HepG2 (cell line): ENCODE results near the gene NEMP2. TPM values are rescaled to one million over a fixed set of nuclear protein-coding genes. Genes with fewer than 3 reads are reported as not detected.

ENCODE experiments used
- AFF4 ChIP-seq: sonication (generic); formaldehyde crosslinking; IDR thresholded peaks from 2 replicates; pipeline ENCODE4 v1.4.0; 2020; ENCODE audit warnings: missing genetic modification reagents
- E2F1 ChIP-seq: sonication (generic); formaldehyde crosslinking; IDR thresholded peaks from 2 replicates; pipeline ENCODE4 v1.5.0; 2020; ENCODE audit warnings: missing genetic modification reagents
- HINFP ChIP-seq: sonication (generic); formaldehyde crosslinking; IDR thresholded peaks from 2 replicates; pipeline ENCODE4 v1.4.0; 2020; ENCODE audit warnings: low read depth, mild to moderate bottlenecking, missing genetic modification reagents
- MLX ChIP-seq: IDR thresholded peaks from 2 replicates; pipeline ENCODE4 v1.6.1; 2016
- MXI1 ChIP-seq: IDR thresholded peaks from 3 replicates; pipeline ENCODE4 v1.6.1; 2012; ENCODE audit warnings: low read depth, low read length, inconsistent platforms, borderline replicate concordance
- NFE2L1 ChIP-seq: sonication (generic); formaldehyde crosslinking; IDR thresholded peaks from 2 replicates; pipeline ENCODE4 v1.4.0; 2020; ENCODE audit warnings: missing genetic modification reagents, mild to moderate bottlenecking, borderline replicate concordance
- TAF1 ChIP-seq: sonication (generic); formaldehyde crosslinking; IDR thresholded peaks from 2 replicates; pipeline ENCODE4 v1.4.0; 2020; ENCODE audit warnings: missing genetic modification reagents
- TOE1 ChIP-seq: sonication (generic); formaldehyde crosslinking; IDR thresholded peaks from 2 replicates; pipeline ENCODE4 v1.4.0; 2020; ENCODE audit warnings: mild to moderate bottlenecking, missing genetic modification reagents
- ZHX2 ChIP-seq, 2 experiments: sonication (generic) in 1 of 2; formaldehyde crosslinking in 1 of 2; IDR thresholded peaks; 2 replicates each; pipeline versions ENCODE4 v1.6.1 to v1.9.0; 2014 to 2022; ENCODE audit warnings: antibody characterized with exemption in 1 of 2, borderline replicate concordance in 1 of 2, inconsistent platforms in 1 of 2, low read depth in 1 of 2, missing genetic modification reagents in 1 of 2
- ZNF143 ChIP-seq: sonication (generic); formaldehyde crosslinking; IDR thresholded peaks from 2 replicates; pipeline ENCODE4 v1.4.0; 2020; ENCODE audit warnings: missing genetic modification reagents
- ZNF496 ChIP-seq: sonication (generic); formaldehyde crosslinking; IDR thresholded peaks from 2 replicates; pipeline ENCODE4 v1.8.1; 2023; ENCODE audit warnings: mild to moderate bottlenecking, moderate library complexity, missing genetic modification reagents; ENCODE audit not compliant: insufficient replicate concordance
- ZNF549 ChIP-seq: sonication (generic); formaldehyde crosslinking; IDR thresholded peaks from 2 replicates; pipeline ENCODE4 v1.5.0; 2020; ENCODE audit warnings: missing genetic modification reagents
- ZNF567 ChIP-seq: sonication (generic); formaldehyde crosslinking; IDR thresholded peaks from 2 replicates; pipeline ENCODE4 v1.8.1; 2023; ENCODE audit warnings: mild to moderate bottlenecking, missing genetic modification reagents, borderline replicate concordance
- ZNF614 ChIP-seq: IDR thresholded peaks from 2 replicates; pipeline ENCODE4 v1.6.1; 2018; ENCODE audit warnings: missing biosample characterization, missing genetic modification reagents, inconsistent platforms, borderline replicate concordance
- polyA plus RNA-seq, 8 experiments: library from polyadenylated mRNA; depleted of rRNA in 3 of 8; stranded (reverse) in 7 of 8; unstranded in 1 of 8; fragments of >200 nt; fragmentation: Illumina TruSeq in 4 of 8; extraction: Trizol in 4 of 8; gene quantifications; 2 replicates each; pipeline versions ENCODE4 v1.2.1 to v1.2.3, GENCODE V29; 2011 to 2016; ENCODE audit warnings: low read depth in 4 of 8, missing spikeins in 1 of 8, mixed read lengths in 1 of 8; ENCODE audit not compliant: insufficient read depth in 1 of 8
- total RNA-seq, 5 experiments: library from RNA; depleted of rRNA; stranded (reverse); fragments of >200 nt; fragmentation: Illumina TruSeq; extraction: Trizol; gene quantifications; 2 replicates each; pipeline ENCODE4 v1.2.3, GENCODE V29; 2016; ENCODE audit warnings: low read depth in 1 of 5

NEMP2 gene
- total and polyA plus RNA-seq, 2 of the 13 experiments (the other 11 are each of a cell fraction or from before 2014, with no cell fraction given) = 2.4 to 9.8 TPM

GRCh38 chr2:190534310-190535120 lies at the start of gene NEMP2 (continued):
- no peak for TF ChIP-seq ZHX2 (IDR thresholded peaks at IDR 0.05; ENCODE audit: low read depth)
- TF ChIP-seq ZHX2 (CRISPR knock-in tag; IDR thresholded peaks at IDR 0.05; ENCODE audit: borderline replicate concordance) = peak; percentile 96
- peak; percentile 84 for TF ChIP-seq TAF1 (CRISPR knock-in tag)
- no peak for TF ChIP-seq MXI1
- TF ChIP-seq ZNF614 (CRISPR knock-in tag) = peak; percentile 76
- peak; percentile 95; the same call in 1 of the 2 replicates for TF ChIP-seq TOE1 (CRISPR knock-in tag)
- TF ChIP-seq E2F1 (CRISPR knock-in tag) = peak; percentile 97
- no peak; the same call in 1 of the 2 replicates for TF ChIP-seq AFF4 (CRISPR knock-in tag)
- TF ChIP-seq HINFP = peak; percentile 90
- TF ChIP-seq ZNF567 = no peak
- TF ChIP-seq ZNF496 (CRISPR knock-in tag) = no peak
- TF ChIP-seq ZNF549 = no peak; the same call in 1 of the 2 replicates
- TF ChIP-seq MLX = peak; percentile 58; the same call in 1 of the 2 replicates
- no peak for TF ChIP-seq NFE2L1 (CRISPR knock-in tag)
- TF ChIP-seq ZNF143 (CRISPR knock-in tag) = 0 out of 2 replicates have a peak, but pooled peaks have one; percentile 23
